Parathyroid adenoma (tissue), 2 donors: Measurements from ENCODE around the gene FRRS1.

Experiments used
- H2AFZ ChIP-seq: fragments of 300-600 bp; sonication (generic); one replicate; pipeline ENCODE4 v1.7.0; 2017; ENCODE audit warnings: antibody characterized with exemption, mild to moderate bottlenecking
- H3K27ac ChIP-seq: fragments of 300-600 bp; sonication (generic); one replicate; pipeline ENCODE4 v1.7.0; 2017
- H3K27me3 ChIP-seq: fragments of 300-600 bp; sonication (generic); one replicate; pipeline ENCODE4 v1.7.0; 2017; ENCODE audit warnings: low read length; ENCODE audit not compliant: control insufficient read depth, insufficient read depth
- H3K36me3 ChIP-seq: fragments of 300-600 bp; sonication (generic); one replicate; pipeline ENCODE4 v1.7.0; 2017; ENCODE audit warnings: low read length; ENCODE audit not compliant: control insufficient read depth, insufficient read depth
- H3K4me1 ChIP-seq: fragments of 300-600 bp; sonication (generic); one replicate; pipeline ENCODE4 v1.7.0; 2017; ENCODE audit warnings: control low read depth
- H3K4me2 ChIP-seq: fragments of 300-600 bp; sonication (generic); one replicate; pipeline ENCODE4 v1.7.0; 2017; ENCODE audit warnings: low read length
- H3K4me3 ChIP-seq: fragments of 300-600 bp; sonication (generic); one replicate; pipeline ENCODE4 v1.7.0; 2017; ENCODE audit warnings: low read depth, low read length
- H3K79me2 ChIP-seq: fragments of 300-600 bp; sonication (generic); one replicate; pipeline ENCODE4 v1.7.0; 2017; ENCODE audit warnings: control low read depth
- H3K9ac ChIP-seq: fragments of 300-600 bp; sonication (generic); one replicate; pipeline ENCODE4 v1.7.0; 2017; ENCODE audit warnings: mild to moderate bottlenecking
- H3K9me3 ChIP-seq: fragments of 300-600 bp; sonication (generic); one replicate; pipeline ENCODE4 v1.7.0; 2017; ENCODE audit warnings: low read length; ENCODE audit not compliant: control insufficient read depth
- CTCF ChIP-seq: fragments of 300-600 bp; sonication (generic); IDR thresholded peaks from one replicate; pipeline ENCODE4 v1.7.0; 2017; ENCODE audit warnings: antibody characterized with exemption, mild to moderate bottlenecking
- donor health status: primary hyperparathyroidism.

FRRS1 gene

GRCh38 chr1:99781798-99782197, 15.4 kb upstream of the FRRS1 start:
- Histone ChIP-seq H3K27ac (no peak overlapping the region), H3K4me3 (no peak overlapping the region), H3K9ac (no peak overlapping the region), H3K9me3 (no peaks in the 10 kb centered on the region), H3K4me2 (no peak overlapping the region), H2AFZ (no peak overlapping the region), H3K79me2 (no peaks in the 10 kb centered on the region), H3K27me3 (no peaks in the 10 kb centered on the region), H3K36me3 (no peaks in the 10 kb centered on the region), H3K4me1 (no peaks in the 10 kb centered on the region)
- no peak for TF ChIP-seq CTCF

GRCh38 chr1:99777752-99778151, 11.3 kb upstream of the FRRS1 start:
- H3K27me3 ChIP-seq, result no peaks in the 10 kb centered on the region
- H3K4me1 ChIP-seq, result no peaks in the 10 kb centered on the region
- H3K9me3 ChIP-seq, result no peaks in the 10 kb centered on the region
- H3K27ac ChIP-seq, result no peak overlapping the region
- no peaks in the 10 kb centered on the region for H3K79me2 ChIP-seq
- no peaks in the 10 kb centered on the region for H3K36me3 ChIP-seq
- H3K9ac ChIP-seq, result no peak overlapping the region
- H3K4me2 ChIP-seq, result no peak overlapping the region
- H2AFZ ChIP-seq, result no peak overlapping the region
- no peak overlapping the region for H3K4me3 ChIP-seq
- no peak for TF ChIP-seq CTCF

GRCh38 chr1:99776120-99776519, 9.7 kb upstream of the FRRS1 start:
- no peak overlapping the region for H3K9ac ChIP-seq
- no peak overlapping the region for H3K4me2 ChIP-seq
- H3K36me3 ChIP-seq, result no peaks in the 10 kb centered on the region
- no peaks in the 10 kb centered on the region for H3K27me3 ChIP-seq
- no peaks in the 10 kb centered on the region for H3K79me2 ChIP-seq
- no peaks in the 10 kb centered on the region for H3K4me1 ChIP-seq
- no peak overlapping the region for H2AFZ ChIP-seq
- H3K27ac ChIP-seq, result no peak overlapping the region
- no peaks in the 10 kb centered on the region for H3K9me3 ChIP-seq
- no peak for TF ChIP-seq CTCF
- no peak overlapping the region for H3K4me3 ChIP-seq

GRCh38 chr1:99772809-99773208, 6.4 kb upstream of the FRRS1 start:
- no peaks in the 10 kb centered on the region for H3K9me3 ChIP-seq
- H3K36me3 ChIP-seq, result no peaks in the 10 kb centered on the region
- no peak overlapping the region for H3K27ac ChIP-seq
- no peaks in the 10 kb centered on the region for H3K27me3 ChIP-seq
- H3K79me2 ChIP-seq, result no peaks in the 10 kb centered on the region
- H3K4me1 ChIP-seq, result no peaks in the 10 kb centered on the region
- no peak for TF ChIP-seq CTCF
- no peak overlapping the region for H3K4me3 ChIP-seq
- H3K4me2 ChIP-seq, result no peak overlapping the region
- H2AFZ ChIP-seq, result no peak overlapping the region
- no peak overlapping the region for H3K9ac ChIP-seq

GRCh38 chr1:99771513-99771918, 5.1 kb upstream of the FRRS1 start:
- Histone ChIP-seq H3K79me2 (no peaks in the 10 kb centered on the region), H3K4me1 (no peaks in the 10 kb centered on the region), H3K36me3 (no peaks in the 10 kb centered on the region), H3K27me3 (no peaks in the 10 kb centered on the region), H3K9me3 (no peaks in the 10 kb centered on the region), H3K27ac (no peak overlapping the region), H2AFZ (no peak overlapping the region), H3K4me2 (no peak overlapping the region), H3K9ac (no peak overlapping the region), H3K4me3 (no peak overlapping the region)
- no peak for TF ChIP-seq CTCF
